Activated CD8-positive, alpha-beta memory T cell treated with anti-CD3 and anti-CD28 coated beads, Interleukin-2, amount 50 U/mL, for 4 hours (primary cell): ENCODE results near the gene NCOA3.

Experiments
- DNase-seq: peaks from one replicate; pipeline ENCODE4 v3.0.0-alpha.2; 2020

NCOA3 gene

GRCh38 chr20:47648943-47649342 lies 147.3 kb downstream of the NCOA3 start:
- no peak for DNase-seq

GRCh38 chr20:47652301-47652700 lies 150.6 kb downstream of the NCOA3 start:
- no peak for DNase-seq

- no peak for DNase-seq
Measured at GRCh38 chr20:47652794-47653193, 151.1 kb downstream of the NCOA3 start.

- DNase-seq, result no peak
Measured at GRCh38 chr20:47653869-47654268, 152.2 kb downstream of the NCOA3 start.

GRCh38 chr20:47654370-47654769 lies 152.7 kb downstream of the NCOA3 start:
- no peak for DNase-seq

GRCh38 chr20:47655635-47656034 lies 153.9 kb downstream of the NCOA3 start:
- DNase-seq, result no peak

GRCh38 chr20:47656318-47656717 lies 154.6 kb downstream of the NCOA3 start:
- DNase-seq, result no peak

GRCh38 chr20:47659904-47660601 lies 158.4 kb downstream of the NCOA3 start:
- no peak for DNase-seq

- no peak for DNase-seq
Measured at GRCh38 chr20:47660602-47660905, 158.9 kb downstream of the NCOA3 start.

- no peak for DNase-seq
Measured at GRCh38 chr20:47660983-47661700, 159.5 kb downstream of the NCOA3 start.

- no peak for DNase-seq
Measured at GRCh38 chr20:47661714-47662113, 160.0 kb downstream of the NCOA3 start.

- no peak for DNase-seq
Measured at GRCh38 chr20:47662483-47663353, 161.0 kb downstream of the NCOA3 start.

- peak; percentile 73 for DNase-seq
Measured at GRCh38 chr20:47663354-47664067, 161.8 kb downstream of the NCOA3 start.

- DNase-seq, result no peak
Measured at GRCh38 chr20:47664068-47664437, 162.4 kb downstream of the NCOA3 start.

GRCh38 chr20:47664744-47665143 lies 163.1 kb downstream of the NCOA3 start:
- no peak for DNase-seq

GRCh38 chr20:47665221-47665991 lies 163.7 kb downstream of the NCOA3 start:
- DNase-seq, result no peak

- DNase-seq, result no peak
Measured at GRCh38 chr20:47666304-47666703, 164.6 kb downstream of the NCOA3 start.

- DNase-seq, result no peak
Measured at GRCh38 chr20:47667086-47667485, 165.4 kb downstream of the NCOA3 start.

- DNase-seq, result no peak
Measured at GRCh38 chr20:47667531-47668312, 166.0 kb downstream of the NCOA3 start.

- no peak for DNase-seq
Measured at GRCh38 chr20:47668313-47669151, 166.8 kb downstream of the NCOA3 start.

GRCh38 chr20:47669152-47669425 lies 167.4 kb downstream of the NCOA3 start:
- DNase-seq, result no peak
